ENCODE measurements around the gene UBA1.

The UBA1 gene

DNA sequence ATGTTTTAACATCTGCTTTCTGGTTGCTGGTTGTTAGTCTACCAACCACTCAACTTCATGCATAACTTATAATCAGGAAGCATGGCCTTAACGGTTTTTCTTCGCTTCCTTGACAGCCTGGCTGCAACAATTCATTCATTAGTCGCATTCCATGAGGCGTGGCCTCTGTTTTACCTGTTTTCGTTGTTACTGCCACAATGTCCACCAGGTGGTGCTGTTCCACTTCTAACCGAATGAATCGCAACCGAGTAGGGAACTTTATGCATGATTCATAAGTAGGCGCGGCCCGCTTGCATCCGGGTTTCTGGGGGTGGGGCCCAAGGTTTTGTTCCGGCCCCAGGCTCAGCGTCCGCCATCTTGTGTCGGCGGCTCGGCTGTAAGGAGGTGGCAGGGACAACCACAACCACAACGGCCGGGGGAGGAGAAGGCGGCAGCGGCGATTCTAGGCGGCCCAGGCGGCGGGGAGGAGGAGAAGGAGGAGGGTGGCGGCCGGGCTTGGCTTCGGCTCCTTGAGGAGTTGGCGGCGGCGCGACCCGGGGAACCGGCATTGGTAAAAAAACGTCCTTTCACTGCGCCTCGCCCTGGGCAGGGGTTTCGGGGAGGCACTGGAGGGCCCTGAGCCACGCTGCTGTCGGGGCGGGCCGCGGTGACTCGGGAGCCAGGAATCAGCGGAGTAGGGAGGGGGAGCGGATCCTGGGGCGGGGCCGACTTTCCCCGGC is at the start of gene UBA1:
UBA1 (plus strand) TSS at position 355 of the 719 bp plus-strand sequence. CDS start 4,974 bp downstream, outside the sequence.
- DNase-seq: peak; percentile 96

GRCh38 chrX:47143894-47144625 is 49.6 kb upstream of the UBA1 start:
- peak; percentile 50 for DNase-seq

- peak; percentile 95 for DNase-seq
These were observed 48.8 kb upstream of the UBA1 start, which contains the start of the genes NDUFB11 and RBM10 for GRCh38 chrX:47144626-47145394. NDUFB11 (minus strand) TSS chrX:47144702; CDS start chrX:47144679, 23 bp downstream. RBM10 (plus strand) TSS chrX:47145221; CDS start chrX:47147482, 2,261 bp downstream.

- DNase-seq: no peak
These were observed 48.1 kb upstream of the UBA1 start for GRCh38 chrX:47145395-47146120.

- DNase-seq: no peak
These were observed 47.3 kb upstream of the UBA1 start for GRCh38 chrX:47146121-47146935.

- DNase-seq: no peak
These were observed 46.4 kb upstream of the UBA1 start for GRCh38 chrX:47146936-47147859.

- no peak for DNase-seq
These were observed 44.7 kb upstream of the UBA1 start for GRCh38 chrX:47148946-47149345.

DNA sequence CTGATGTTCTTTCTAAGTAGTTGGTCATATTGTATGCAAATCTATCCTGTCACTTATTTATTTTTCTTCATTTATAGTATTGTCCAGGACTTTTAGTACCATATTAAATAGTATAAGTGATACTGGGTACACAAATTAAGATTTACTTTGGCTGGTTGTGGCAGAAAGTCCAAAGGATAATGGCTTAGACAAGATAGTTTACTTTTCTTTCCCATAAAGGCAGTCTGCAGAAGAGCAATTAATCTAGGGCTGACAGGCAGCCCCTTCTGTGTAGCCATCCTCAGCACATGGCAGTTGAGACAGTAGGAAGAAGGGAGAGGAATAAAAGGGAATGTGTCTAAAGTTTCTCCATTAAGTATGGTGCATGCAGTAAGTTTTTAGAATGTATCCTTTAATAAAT is 42.2 kb upstream of the UBA1 start:
- DNase-seq: no peak

DNA sequence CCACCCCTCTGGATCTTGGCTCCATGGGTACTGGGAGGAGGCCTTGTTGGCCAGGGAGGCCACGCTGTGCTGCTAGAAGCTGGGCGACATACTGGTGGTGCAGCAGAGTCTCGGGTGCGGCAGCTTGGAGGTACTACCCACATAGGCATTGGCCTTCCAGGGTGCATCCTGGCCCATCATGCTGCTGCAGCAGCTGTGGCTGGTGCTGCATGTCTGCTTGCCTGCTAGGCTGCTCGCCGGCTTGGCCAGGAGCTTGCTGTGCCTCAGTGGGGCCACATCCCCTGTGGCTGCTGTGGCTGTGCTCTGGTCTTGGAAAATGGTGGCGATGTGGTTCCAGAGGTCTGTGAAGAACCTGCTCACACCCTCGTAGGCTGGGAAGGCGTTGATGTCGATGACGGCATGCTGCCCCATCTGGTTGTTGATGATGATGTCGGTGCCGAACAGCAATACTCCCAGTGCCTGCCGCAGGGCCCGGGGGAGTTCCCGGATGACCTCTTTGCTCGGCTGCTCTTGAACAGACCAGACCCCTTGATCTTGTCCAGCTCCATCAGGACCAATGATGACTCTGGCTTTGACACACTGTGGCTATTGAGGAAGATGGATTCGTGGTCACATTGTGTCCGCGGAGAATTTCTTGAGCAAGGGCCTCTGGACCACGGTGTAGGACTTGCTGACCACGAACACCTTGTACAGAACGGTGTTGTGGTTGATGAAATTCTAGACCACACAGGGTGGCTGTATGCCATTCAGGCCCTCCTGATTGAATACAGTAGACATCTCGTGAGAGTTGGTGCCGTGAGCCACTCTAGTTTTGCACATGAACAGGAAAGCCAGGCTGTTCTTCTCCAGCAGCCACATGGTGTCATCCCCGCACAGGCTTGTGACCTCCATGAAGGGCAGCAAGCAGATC is 36.8 kb upstream of the UBA1 start:
- DNase-seq: no peak

DNA sequence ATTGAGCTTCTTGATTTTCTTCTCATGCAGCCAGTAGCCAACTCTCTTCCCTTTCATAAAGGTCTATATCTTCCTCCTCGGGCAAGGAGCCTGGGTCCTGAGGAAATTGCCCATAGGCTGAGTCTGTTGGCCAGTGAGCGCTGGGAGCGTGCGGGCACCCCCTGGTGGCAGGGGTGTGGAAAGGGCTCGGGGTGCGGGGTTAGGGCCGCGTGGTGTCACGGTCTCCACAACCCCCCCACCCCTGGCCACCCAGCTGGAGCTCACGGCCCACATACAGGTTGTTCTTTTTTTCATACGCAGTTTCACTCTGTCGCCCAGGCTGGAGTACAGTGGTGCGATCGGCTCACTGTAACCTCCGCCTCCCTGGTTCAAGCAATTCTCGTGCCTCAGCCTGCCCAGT is 35.5 kb upstream of the UBA1 start:
- no peak for DNase-seq

DNA sequence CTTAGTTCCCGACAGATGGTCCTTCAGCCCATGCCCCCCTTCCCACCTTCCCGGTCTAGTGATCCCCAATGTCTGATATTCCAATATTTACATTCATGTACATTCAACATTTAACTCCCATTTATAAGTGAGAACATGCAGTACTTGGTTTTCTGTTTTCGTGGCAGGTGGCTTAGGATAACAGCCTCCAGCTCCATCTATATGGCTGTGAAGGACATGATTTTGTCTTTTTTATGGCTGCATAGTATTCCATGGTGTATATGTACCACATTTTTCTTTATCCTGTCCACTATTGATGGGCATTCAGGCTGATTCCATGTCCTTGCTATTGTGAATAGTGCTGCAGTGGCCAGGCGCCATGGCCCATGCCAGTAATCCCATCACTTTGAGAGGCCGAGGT is 34.8 kb upstream of the UBA1 start:
- DNase-seq: no peak

DNA sequence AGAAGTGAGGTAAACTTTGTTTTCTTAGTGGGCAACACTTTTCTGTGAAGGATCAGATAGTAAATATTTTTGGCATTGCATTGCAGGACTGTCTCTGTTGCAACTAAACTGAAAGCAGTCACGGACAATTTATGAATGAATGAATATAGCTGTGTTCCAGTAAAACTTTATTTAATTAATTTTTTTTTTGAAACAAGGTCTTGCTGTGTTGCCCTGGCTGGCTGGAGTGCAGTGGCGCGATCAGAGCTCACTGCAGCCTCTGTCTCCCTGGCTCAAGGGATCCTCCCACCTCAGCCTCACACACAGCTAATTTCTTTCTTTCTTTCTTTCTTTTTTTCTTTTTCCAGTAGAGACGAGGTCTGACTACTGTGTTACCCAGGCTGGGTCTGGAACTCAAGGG is 32.8 kb upstream of the UBA1 start:
- no peak for DNase-seq

- DNase-seq: no peak
These were observed 30.6 kb upstream of the UBA1 start for GRCh38 chrX:47162927-47163583.

- no peak for DNase-seq
These were observed 29.2 kb upstream of the UBA1 start for GRCh38 chrX:47164420-47164819.

DNA sequence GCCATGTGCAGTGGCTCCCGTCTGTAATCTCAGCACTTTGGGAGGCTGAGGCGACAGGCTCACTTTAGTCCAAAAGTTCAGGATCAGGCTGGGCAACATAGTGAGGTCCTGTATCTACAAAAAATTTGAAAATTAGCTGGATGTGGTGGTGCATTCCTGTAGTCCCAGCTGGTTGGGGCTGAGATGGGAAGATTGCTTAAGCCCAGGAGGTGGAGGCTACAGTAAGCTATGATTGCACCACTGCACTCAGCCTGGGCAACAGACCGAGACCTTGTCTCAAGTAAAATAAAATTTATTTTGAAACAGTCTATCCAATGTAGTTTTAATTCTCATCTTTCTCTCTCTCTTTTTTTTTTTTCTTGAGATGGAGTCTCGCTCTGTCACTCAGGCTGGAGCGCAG is 27.5 kb upstream of the UBA1 start:
- no peak for DNase-seq

- DNase-seq: no peak
These were observed 25.0 kb upstream of the UBA1 start for GRCh38 chrX:47168495-47169073.

GRCh38 chrX:47169273-47169672 is 24.4 kb upstream of the UBA1 start:
- no peak for DNase-seq

- no peak for DNase-seq
These were observed 23.7 kb upstream of the UBA1 start for GRCh38 chrX:47169726-47170515.
